SU-DHL-6 (cell line): Measurements from ENCODE around the gene MAL.

Experiments
- CTCF ChIP-seq: fragments of 200-600 bp; sonication (generic); IDR thresholded peaks from one replicate; pipeline ENCODE4 v1.5.1; 2017; ENCODE audit warnings: antibody characterized with exemption, mild to moderate bottlenecking, low read length, moderate library complexity; ENCODE audit not compliant: insufficient read depth, poor library complexity, severe bottlenecking
- EZH2phosphoT487 ChIP-seq: fragments of 200-600 bp; sonication (generic), shearing (Covaris generic); conservative IDR thresholded peaks from 2 replicates; pipeline ENCODE4 v1.6.1; 2018; ENCODE audit warnings: mild to moderate bottlenecking, antibody characterized with exemption, low read length, moderate library complexity, mixed read lengths

GRCh38 chr2:94979406-94980375 is 45.8 kb upstream of the MAL start:
- TF ChIP-seq CTCF = no peak
- TF ChIP-seq EZH2phosphoT487 = no peak
